GM19238 (cell line): ENCODE data around the gene IGDCC3.

Experiments
- DNase-seq: peaks from one replicate; pipeline ENCODE4 v3.0.0; 2011; ENCODE audit warnings: low spot score; ENCODE audit not compliant: insufficient read length

IGDCC3 gene

DNA sequence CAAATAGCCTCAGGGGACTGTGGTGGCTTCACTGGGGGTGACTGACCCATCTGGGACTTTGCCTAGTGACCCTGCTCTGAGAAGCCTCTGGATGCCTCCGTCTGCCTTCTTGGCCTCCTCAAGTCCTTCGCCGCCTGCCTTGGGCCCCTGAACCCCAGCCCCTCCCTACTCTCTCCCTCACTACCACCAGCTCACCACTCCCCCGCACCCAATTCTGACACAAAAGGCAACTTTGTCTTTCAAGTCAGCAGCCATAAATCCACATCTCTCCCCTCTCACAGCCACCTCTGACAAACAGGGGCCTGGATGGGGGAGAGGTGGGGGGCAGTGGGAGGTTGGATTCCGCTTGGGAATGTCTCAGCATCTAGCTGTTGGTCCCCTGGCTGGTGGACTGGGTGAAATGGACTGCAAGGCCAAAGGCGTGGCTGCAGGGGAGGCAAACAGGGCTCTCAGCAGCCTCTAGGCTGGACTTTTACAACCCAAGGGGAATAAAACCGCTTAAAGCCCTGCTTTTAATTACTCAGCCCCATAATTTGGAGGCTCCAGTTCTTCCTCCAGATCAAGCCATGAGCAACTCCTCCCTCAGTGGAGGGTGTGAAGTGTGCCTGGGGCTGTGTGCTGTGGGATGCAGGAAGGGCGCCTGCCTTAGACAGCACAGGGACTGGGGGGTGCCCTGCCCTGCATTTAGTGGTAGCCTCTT is 33.4 kb downstream of the IGDCC3 start:
- no peak for DNase-seq

DNA sequence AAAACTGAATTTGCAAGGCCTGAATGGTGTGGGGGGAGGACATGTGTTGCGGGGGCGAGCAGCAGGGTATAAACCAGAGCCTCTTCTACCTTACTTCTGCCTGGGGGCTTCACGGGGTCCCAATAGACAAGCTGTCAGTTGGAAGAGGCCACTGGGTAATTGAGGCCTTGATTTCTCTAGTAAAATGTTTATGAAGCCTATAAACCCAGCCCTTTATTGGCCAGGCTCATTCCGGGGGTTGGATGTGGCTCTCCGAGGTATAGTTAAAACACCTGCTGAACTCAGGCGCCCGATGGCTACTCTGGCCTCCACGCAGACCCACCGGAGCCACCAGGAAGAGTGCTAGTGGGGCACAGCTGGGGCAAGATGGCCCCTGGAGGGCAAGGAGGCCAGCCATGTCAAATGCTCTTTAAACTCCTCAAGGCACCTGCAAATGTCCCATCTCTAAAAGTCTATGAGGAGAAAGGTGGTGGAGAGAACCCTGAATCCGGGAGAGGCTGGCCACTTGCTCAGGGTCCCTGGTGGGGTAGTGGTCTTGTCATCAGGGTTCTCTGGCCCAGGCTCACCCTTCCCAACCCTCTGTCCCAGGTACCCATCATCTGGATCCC is 34.3 kb downstream of the IGDCC3 start:
- no peak for DNase-seq

DNA sequence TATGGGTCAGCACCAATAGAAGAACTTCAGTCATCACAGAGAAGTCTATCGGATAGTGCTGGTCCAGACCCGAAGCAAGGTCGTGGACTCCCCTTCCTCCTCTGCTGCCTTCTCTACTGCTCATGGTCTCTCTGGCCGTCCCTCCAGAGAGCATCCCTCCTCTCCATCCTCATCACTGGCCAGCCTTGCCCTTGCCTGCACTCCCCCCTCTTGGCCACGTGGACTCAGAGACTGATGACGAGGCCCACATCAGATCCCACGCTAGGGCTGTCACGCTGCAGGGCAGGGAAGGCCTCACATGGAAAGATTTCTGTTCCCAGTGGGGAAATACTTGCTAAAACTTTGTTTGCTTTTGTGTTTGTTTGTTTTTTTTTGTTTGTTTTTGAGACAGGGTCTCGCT is 35.3 kb downstream of the IGDCC3 start:
- no peak for DNase-seq

DNA sequence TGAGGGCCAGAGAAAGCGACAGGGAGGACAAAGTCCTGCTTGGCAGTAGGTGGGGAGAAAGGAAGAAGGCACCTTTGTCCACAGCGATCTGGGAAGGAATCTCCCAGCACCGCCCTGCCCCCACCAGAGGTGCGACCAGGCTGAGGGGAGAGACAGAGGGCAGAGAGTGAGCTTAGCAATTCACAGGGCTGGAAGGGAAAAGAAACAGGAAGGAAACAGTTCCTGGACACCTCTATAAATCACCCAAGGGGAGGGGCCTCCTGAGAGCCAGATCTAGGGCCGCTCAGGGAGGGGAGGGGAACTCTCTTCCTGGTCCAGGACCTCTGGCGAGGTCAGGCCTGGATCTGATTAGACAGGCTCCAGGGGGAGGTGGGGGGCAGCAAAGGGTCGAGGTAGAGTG is 37.9 kb downstream of the IGDCC3 start:
- DNase-seq, result no peak

DNA sequence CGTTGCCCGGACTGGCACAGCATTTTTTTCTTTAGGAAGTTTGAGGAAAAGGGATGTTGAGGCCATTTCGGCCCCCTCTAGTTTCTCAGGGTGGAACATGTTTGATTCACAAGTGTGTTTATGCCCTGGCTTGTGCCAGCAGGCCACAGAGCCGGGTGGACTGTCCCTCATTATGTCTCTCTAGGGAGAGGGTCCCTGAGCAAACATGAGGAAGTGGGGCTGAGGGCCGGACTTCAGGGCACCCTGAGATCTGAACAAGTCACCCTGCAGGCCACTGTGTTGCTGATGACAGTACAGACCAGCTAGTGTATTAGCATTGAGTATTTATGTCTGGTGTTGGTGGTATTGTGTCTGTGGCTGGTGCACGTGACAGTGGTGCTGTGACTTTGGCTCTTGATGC is 38.4 kb downstream of the IGDCC3 start:
- DNase-seq, result no peak

DNA sequence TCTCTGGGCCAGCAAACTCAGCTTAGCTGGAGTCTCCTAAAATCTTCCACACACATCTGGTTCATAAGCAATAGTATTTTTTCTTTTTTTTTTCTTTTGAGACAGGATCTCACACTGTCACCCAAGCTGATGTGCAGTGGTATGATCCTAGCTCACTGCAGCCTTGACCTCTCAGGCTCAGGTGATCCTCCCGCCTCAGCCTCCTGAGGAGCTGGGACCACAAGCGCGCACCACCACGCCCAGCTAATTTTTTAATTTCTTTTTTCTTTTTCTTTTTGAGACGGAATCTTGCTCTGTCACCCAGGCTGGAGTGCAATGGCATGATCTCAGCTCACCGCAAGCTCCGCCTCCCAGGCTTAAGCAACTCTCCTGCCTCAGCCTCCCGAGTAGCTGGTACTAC is 39.0 kb downstream of the IGDCC3 start:
- no peak for DNase-seq

DNA sequence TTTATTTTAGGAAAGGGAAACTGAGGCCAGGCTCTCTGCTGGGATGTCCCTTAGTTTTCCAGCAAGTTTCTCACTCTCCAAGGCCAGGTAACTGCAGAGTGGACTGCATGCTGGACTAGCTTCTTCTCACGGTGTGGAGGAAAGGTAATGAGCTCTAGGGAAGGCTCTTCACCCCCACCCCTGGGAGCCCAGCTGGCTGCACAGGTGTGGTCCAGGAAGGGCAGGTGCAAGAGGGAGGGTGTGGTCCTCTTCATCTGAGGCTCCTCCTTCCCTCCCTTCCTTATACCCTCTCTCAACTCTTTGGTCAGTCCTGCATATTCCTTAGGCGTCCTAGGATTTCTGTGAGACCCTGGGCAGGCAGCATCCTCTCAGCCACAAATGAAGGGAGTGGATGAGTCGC is 39.4 kb downstream of the IGDCC3 start:
- DNase-seq, result no peak

DNA sequence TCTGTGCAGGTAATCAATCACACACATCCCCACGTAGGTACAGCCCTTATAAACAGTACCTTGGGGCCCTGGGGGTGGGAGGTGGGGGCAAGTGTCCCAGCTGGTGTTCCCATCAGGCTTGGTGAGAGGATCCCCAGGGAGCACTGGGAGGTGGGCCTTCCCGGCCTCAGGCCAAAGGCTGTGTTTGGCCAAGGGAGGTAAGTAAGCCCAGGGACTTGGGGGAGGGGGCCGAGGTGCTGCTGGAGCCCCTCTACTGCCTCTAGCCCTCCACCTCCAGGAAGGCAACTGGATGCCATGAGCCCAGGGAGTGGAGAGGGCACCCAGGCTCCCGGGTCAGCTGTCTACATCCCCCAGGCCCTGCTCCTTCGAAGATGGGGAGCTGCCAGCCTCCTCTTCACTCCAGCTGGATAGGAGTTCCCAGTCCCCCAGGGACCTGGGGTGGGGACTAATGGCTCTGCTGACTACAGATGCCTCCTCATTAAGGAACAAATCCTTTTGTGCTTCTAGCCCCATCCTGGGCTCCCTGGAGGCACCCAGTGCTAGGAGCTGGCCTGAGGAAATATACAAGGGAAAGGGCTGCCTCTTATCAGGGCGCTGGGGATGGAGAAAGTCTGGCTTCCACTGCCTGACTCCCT is 40.2 kb downstream of the IGDCC3 start:
- no peak for DNase-seq

DNA sequence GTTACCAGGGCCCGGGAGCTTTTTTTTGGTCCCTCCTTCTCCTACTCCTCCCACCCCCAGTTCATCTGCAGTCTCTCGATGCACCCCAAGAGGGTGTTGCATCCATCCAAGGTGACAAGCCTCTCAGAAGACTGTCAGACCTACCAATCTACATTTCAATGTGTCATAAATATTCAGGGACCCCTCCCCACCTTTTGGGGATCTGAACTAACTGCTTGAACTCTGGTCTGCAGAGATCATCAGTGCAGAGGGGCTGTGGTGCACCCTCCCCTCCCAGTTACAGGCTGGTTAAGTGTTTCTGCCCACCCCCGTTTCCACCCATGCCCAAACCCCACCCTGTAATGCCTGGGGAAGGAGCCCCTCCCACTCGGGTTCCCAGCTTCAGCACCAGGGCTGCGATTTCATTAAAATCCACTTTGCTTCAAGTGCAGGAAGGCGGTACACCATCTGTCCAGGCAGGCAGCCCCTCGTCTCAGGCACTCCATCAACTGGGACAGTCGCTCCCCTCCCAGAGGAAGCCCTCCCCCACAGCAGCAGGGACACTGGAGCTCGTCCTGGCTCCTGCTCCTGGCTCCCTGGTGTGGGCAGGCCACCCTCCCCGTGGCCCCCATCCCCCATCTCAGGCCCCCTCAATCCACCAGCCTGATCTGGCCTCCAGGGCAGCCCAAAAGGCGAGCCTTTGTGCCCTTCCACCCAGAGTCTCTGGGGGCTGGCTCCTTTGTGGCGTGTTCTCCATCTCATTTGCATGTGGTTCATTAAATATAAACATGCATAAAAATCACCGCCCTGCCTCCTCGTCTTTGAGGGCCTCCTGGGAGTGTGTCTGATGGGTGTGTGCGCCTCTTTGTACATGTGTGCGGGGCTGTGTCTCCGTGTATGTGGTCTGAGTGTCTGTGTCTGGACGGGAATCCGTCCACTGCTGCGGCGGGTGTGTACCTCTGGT is 41.0 kb downstream of the IGDCC3 start:
- DNase-seq, result no peak

DNA sequence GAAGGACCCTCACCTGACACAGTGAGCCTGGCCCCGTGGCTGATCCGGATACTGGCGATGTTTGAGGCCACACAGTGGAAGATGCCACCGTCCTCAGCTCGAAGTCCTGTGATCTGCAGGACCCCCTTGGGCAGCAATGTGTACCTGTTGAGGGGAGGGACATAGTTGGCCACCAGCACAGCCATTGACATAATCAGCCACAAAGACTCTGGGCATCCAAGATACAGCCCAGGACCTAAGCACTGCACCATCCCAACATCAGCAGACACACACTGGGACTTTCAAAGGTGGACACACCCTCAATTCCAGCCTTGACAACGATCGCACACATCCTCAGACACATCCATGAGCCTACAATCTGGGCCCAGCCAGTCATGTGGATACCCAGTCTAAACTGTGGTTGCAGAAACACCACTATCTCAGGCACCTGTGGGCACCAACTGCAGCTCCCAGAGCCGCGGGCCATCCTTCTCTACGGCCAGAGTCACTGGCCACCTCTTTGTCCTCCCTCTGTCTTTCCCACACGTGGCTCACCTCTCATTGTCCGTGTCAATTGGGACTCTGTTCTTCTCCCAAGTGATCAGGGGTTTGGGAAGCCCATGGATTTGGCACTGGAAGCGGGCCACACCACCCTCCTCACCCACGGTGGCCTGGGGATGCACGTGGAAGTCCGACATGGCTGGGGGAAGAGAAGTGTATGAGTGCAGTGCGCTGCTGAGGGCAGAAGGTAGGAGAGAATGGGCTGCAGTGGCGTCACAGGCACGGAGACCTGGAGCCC is 42.3 kb downstream of the IGDCC3 start:
- DNase-seq, result no peak

DNA sequence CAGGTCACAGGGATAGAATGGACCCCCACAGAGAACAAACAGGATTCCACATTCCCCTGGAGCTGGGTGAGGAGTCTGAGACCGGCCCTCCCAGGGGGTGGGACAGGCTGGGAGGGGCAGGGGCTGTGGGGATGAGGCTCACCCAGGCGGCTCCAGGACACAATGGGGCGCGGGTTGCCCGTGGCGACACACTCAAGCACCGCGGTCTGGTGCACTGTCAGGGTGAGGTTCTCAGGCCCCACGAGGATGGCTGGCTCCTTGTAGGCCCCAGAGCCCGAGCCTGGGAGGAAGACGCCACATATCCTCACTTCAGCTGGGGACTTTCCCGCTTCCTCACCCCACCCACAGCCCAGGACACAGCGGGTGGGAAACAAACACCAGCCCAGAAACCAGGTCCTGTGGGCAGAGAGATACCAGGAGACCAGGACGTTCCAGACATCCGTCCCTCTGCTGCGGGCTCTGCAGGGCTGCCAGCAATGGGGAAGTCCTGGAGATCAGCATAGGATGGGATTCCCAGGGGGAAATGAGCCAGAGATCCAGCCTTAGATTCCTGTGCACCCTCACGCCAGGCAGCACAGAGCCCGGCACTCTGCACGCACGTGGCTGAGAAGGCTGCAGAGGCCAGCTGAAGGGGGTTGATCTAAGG is 43.1 kb downstream of the IGDCC3 start:
- no peak for DNase-seq

DNA sequence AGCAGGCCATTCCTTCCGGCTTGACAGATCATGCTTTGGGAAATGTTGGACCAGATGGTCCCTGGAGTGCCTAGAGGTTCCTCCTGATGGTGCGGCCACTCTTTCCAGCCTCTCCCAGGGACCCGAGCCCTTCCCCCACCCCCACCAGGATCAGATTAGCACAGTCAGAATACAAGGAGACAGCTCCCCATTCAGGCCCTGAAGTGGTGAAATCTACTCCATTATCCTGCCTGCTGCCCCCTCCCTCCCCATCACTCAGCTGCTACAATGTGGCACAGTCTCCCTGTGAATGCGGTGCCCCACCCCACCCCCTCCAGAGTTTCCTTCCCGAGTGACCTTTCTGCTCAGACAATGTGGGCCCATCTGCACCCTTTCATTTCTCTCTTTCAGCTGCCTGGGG is 43.9 kb downstream of the IGDCC3 start:
- DNase-seq, result no peak

DNA sequence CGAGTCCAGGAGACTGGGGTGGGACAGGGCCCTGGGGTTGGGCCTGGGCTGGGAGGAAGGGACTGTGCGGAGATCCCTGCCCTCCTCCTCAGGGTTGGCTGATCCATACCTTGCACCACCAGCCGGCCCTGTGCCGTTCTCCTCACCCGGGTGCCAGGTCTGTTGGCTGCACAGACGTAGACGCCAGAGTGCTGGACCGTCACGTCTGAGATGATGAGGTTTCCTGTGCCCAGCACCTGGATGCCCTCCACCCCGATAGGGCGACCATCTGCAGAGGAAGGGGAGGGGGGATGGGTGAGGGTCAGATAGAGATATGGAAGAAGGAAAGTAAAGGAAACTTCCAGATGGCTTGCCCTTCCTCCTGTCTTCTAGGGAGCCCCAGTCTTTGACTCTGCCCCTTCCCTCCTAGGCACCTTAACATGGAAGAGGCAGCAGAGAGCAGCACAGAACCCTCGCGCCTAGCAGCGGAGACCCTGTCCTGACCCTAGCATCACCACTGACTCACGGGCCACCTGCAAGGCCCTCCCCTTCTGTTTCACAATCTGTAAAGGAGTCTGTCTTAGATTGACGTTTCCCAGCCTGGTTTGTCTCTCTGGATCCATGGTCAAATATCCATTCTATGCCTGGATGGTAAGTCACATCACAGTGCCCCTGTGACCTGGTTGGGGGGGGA is 44.5 kb downstream of the IGDCC3 start:
- DNase-seq, result no peak

DNA sequence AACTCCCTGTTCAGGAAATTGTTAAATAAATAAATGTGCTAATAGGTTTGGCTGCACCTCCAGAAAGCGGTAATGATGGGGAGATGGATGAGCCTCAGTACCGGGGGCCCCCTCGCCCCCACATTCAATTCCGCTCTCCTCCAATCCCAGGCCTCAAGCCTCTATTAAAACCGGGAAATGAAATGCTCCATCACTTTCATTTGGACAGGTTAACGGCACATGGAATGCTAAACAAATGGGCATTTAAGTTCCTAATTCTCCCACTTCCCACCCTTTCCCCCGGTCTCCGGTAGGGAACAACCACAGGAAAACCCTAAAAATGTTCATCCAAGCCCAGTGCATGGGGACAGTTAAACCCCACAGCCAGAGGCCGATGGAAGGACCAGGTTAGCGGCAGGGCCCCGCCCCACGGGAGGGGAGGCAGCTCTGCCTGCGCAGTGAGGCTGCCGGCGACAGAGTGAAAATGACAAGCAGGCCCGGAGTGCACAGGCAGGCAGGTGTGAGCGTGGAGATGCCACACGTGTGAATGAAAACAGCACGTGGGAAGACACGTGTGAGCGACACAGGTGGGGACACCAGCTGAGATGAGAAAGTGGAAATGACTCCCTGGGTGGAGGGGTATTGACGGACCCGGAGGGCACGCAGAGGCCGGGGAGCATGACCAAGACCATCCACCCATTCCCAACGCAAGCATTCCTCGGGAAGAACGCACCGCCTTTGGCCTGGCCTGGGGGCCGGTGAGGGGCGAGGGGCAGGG is 45.2 kb downstream of the IGDCC3 start:
- no peak for DNase-seq

DNA sequence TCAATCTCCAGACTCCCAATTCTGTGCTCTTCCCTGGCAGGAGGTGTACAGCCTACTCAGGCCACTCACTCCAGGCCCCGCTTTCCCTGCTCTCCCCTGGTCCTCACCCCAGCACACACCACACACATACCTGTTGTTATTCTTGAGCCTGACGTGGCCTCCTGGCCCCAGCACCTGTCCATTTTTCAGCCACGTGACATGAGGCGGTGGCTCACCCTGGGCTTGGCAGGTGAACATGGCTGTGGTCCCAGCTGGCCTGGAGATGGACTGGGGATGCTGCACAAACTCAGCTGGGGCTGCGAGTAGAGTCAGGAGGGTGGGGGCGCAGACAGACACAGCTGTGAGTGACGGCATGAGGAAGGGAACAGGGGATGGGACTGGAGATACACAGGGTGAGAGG is 46.0 kb downstream of the IGDCC3 start:
- DNase-seq, result no peak

DNA sequence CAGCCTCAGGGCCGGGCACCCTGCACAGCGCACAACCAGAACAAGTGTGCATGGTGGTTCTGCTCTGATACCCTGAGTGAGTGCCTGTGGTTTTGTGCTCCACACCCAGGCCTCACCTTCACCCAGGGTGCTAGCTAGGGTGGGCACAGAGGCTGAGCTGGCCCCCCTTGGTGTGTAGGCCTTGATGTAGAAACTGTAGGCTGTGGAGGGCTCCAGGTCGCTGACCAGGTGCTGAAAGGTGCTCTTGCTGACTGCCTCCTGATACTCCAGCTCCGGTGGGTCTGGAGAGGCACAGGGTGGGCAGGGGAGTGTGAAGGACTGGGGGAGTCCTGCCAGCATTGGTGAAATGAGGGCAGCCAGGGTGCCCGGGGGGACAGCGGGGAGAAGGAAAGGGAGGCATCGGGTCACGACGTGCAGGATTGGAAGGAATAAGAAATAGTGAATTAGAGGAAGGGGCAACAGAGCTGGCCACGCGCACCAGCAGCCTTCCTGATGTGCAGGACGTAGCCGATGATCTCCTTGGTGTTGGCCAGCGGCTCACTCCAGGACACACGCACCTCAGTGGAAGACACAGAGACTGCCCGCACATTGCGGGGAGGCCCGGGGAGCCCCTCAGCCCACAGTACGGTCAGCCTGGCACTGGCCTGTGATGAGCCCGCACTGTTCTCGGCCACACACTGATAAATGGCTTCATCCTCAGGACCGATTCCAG is 46.7 kb downstream of the IGDCC3 start:
- no peak for DNase-seq

DNA sequence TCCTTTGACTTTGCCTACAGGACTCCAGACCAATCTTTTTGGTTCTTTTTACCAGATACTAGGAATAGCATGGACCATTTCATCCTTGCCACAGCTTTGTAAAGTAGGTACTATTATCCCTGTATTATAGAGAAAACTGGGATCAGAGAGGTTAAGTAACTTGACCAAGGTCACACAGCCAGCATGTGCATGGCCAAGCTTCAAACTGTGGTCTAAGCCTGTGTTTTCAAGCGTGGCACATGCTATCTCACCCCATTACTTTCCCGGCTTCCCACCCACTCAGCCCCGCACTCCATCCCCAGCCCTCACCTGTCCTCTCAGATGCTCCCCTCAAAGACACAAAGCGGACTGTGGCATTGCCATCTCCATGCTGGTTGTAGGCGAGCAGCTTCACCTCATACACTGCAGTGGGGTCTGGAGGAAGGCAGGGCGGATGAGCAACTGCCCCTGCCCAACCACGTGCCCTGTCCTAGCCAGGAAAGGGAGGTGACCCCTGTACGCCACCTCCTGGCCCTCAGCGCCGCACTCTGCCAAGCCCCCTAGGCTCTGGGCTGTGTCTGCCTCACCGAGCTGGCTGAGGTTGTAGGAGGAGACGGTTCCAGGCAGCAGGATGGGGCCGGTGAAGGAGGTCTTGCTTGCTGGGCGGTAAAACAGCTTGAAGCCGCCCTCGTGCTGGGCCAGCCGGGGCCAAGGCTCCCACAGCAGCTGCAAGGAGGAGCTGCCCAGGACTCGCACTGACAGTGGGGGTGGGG is 47.6 kb downstream of the IGDCC3 start:
- no peak for DNase-seq
